GM19372 (cell line): ENCODE data around the gene SMIM24.

Source experiments
- ATAC-seq: cut with Tn5 transposase; IDR thresholded peaks from one replicate; pipeline ENCODE4 v1.9.1; 2021; ENCODE audit warnings: mild to moderate bottlenecking, low read depth, moderate library complexity; ENCODE audit not compliant: unreplicated experiment

The SMIM24 gene

GRCh38 chr19:3476830-3477229, 3.5 kb downstream of the SMIM24 start:
- ATAC-seq: no peak

GRCh38 chr19:3475449-3475848, 4.9 kb downstream of the SMIM24 start:
- no peak for ATAC-seq

GRCh38 chr19:3474614-3475013, 5.7 kb downstream of the SMIM24 start:
- no peak for ATAC-seq

DNA sequence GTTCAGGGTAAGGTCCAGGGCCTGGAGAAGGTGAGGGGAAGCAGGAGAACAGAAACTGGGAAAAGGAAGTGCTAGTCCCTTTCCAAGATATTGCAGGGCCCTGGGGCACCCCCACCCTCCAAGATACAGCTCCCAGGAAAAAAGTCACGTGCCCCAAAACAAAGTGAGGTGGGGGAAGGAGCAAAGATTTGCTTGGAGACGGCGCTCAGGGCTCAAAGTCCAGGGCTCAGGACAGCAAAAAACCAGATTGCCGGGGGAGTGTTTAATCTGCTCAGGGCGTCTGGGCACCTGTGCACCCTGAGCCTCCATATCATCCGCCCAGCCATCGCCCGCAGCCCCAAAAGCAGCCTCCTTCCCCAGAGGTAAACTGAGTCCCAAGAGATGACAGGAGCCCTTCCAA, 6.3 kb downstream of the SMIM24 start:
- ATAC-seq: no peak

DNA sequence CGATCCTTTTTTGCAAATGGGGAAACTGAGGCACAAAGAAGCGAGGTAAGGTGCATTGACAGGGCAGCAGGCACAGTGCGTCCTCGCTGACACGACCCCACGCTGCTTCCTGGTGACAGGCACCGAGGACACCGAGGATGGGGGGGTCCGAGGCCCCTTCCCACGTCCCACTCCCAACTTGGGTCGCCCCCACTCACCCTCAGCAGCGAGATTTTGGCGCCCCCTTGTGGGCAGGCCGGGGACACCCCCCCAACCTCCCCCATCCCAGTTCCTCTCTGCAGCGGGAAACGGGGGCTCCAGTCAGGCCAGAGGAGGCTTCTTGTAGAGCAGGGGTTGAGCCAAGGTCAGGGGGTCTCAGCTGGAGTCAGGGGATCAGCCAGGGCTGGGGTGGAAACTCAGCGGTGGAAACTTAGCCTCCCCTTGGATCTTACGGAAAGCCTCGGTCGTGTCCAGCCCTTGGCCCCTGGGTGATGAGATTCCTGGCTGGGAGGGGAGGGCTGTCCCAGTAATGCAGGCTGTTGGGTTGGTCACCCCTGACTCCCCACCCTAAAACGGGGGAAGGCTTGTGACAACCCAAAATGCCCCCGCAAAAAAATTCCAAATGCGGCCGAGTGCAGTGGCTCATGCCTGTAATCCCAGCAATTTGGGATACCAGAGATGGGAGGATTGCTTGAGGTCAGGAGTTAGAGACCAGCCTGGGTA, 8.2 kb downstream of the SMIM24 start:
- no peak for ATAC-seq

DNA sequence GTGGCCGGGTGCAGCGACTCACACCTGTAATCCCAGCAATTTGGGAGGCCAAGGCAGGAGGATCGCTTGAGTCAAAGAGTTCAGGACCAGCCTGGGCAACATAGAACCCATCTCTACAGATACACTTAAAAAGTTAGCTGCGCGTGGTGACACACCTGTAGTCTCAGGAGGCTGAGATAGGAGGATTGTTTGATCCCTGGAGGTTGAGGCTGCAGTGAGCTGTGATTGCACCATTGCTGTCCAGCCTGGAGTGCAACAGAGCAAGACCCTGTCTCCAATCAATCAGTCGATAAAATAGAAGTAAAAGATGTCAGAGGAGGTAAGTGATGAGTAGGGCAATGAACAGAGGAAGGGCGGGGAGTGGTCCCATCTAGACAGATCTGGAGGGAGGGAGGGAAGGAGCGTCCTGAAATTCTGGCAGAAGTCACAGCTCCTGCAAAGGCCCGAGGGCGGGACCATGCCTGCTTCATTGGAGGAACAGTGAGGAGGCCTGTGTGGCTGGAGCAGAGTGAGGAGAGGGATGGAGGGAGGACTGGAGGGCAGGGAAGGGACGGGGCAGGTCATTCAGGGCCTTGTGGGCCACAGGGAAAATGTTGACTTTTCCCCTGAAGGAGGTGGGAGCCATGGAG, 9.7 kb downstream of the SMIM24 start:
- no peak for ATAC-seq

- no peak for ATAC-seq
Observed at GRCh38 chr19:3469638-3470499, 10.5 kb downstream of the SMIM24 start.

DNA sequence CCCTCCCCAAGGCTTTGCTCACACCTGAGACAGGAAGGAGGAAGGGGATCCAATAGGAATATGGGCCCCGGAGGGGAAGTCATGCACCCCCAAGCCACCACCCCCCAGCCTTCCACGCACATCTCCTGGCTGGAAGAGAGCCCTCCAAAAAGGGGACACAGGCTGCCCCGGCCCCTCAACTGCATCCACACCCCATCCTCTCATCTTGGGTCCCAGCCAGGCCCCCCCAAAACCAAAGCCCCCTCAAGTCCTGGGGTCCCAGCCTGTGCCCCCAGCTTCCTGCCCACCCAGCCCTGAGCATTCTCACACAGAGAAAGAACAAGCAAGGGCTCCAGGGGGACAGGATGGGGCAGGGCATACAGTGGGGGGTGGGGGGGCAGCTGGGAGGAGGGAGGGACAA, 12.1 kb downstream of the SMIM24 start:
- ATAC-seq: no peak

- no peak for ATAC-seq
Observed at GRCh38 chr19:3467437-3468198, 12.7 kb downstream of the SMIM24 start.

DNA sequence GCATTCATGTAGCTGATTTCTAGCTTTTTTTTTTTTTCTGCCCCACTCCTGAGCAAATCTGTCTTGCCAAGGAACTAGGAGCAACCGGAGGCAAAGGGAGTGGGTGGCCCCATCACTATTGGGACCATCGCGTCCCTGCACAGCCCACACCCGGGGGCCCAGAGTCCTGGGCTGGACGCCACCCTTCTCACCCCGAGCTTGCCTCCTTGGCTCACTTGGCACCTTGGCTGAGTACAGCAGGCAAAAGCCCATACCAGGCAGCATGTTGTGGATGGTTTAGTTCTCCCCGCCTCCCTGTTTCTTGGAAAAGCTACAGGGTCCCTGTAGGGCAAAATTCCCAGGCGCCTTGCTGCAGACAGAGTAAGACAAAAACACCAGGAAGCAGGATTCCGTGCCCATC, 13.7 kb downstream of the SMIM24 start:
- no peak for ATAC-seq

GRCh38 chr19:3465552-3465951, 14.8 kb downstream of the SMIM24 start:
- no peak for ATAC-seq

DNA sequence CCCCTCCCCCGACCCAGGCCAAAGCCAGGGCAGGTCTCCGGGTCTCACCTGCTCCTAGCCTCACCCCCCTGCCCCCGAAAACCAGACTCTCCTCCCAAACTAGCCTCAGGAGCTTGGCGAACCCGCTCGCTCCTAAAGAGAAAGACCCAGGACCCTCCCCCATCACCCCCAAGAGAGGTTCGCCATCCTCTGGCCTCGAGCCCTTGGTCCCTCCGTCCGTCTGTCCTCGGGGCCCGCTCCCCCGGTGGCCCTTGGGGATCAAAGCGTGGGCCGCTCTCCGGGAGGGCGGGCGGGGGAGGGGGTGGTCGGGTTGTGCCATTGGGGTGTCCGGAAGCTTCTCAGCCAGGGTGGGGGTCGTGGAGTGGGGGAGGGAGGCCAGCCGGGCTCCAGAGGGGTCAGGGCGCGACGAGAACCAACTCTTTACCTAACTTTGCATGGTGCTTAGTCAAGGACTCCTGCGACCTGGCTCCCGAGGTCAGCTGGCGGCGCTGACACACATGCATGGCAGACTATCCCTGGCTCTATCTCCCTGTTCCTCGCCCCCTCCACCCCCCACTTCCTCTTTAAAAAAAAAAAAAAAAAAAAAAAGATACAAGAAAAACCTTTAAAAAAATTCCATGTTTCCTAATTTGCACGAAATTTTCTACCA, 15.6 kb downstream of the SMIM24 start:
- ATAC-seq: no peak

- ATAC-seq: no peak
Observed at GRCh38 chr19:3463714-3464586, 16.4 kb downstream of the SMIM24 start.

- ATAC-seq: no peak
Observed at GRCh38 chr19:3462991-3463713, 17.2 kb downstream of the SMIM24 start.

DNA sequence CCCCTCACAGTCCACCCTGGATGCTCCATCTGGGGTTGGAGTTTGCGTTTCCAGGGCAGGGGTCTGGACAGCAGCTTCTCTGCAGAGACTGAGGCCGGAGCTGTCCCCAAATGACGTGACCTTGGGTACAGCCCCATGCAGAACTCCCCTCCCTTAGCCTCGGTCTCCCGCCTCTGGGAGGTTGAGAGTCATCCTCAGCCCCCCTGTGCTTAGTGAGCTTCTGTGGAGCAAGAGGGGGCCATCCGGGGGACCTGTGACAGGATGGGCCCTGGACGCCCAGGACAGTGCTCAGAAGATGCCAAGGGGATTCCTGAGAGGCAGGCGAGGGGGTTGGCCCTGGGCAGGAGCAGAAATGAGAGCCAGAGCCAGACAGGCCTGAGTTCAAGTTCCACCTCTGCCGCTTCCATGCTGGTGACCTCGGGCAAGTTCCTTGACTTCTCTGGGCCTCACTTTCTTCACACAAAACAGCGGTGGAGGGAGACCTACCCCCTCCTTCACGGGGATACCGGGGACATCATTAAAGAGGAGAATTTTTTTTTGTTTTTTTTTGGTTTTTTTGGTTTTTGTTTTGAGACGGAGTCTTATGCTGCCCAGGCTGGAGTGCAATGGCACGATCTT, 20.3 kb downstream of the SMIM24 start:
- ATAC-seq: no peak

- no peak for ATAC-seq
Observed at GRCh38 chr19:3459089-3459881, 21.0 kb downstream of the SMIM24 start.
